ENCODE measurements around the gene PTPN6. TPM values are rescaled to one million over a fixed set of nuclear protein-coding genes. Genes with fewer than 3 reads are reported as not detected.

PTPN6 gene
- total RNA-seq, 2 experiments from 2014 or later = 37.1 to 116 TPM

DNA sequence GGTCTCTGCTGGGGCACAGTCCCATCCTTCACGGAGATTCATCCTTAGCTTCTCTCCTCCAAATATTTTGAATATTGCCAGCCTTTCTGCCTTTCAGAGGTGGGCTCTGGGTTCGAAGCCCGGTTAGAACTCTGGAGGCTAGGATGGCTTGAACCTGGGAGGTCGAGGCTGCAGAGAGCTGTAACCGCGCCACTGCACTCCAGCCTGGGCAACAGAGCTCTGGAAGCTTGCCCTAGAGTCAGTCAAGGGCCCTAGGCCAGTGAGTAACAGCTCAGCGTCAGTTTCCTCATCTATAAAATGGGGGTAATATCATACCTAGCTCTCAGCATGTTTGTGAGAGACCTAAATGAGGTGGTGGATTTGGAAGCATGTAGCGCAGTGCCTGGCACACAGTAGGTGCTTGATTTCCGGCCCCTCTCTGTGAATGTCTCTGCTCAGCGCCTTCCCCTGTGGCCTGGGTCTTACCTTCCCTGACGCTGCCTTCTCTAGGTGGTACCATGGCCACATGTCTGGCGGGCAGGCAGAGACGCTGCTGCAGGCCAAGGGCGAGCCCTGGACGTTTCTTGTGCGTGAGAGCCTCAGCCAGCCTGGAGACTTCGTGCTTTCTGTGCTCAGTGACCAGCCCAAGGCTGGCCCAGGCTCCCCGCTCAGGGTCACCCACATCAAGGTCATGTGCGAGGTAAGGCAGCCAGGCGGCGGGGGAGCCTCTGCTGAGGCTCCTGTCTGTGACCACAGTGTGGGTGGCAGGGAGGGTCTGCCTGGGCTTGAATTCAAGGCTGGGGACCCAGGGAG lies 3.4 kb downstream of the PTPN6 start:
- Histone ChIP-seq H3K36me3 (ENCODE audit: insufficient read depth, low read length) (no peaks in the 10 kb centered on the region), H3K27ac (ENCODE audit: low read depth, low read length, poor library complexity, severe bottlenecking) (peak overlapping the region; percentile 48), H3K4me3 (ENCODE audit: low read depth, low read length, poor library complexity, severe bottlenecking) (peak overlapping the region; percentile 67), H2AFZ (ENCODE audit: low read length) (no peak overlapping the region), H3K4me1 (ENCODE audit: insufficient read depth, low read length, poor library complexity, severe bottlenecking) (peaks cover 88% of the 10 kb centered on the region), H3K79me2 (ENCODE audit: insufficient read depth, low read depth, low read length) (no peaks in the 10 kb centered on the region), H3K4me2 (ENCODE audit: low read length) (peak overlapping the region; percentile 87), H3K9me3 (ENCODE audit: low read length) (no peaks in the 10 kb centered on the region), H4K20me1 (ENCODE audit: insufficient read depth, low read length) (no peaks in the 10 kb centered on the region), H3K9me2 (ENCODE audit: insufficient read depth, low read length) (no peaks in the 10 kb centered on the region)
- intact Hi-C loops (cut with micrococcal nuclease; ENCODE audit: unreplicated experiment) = no loop called here
- POLR2A ChIA-PET = interaction anchor here (0.6 to 9.3 kb wide), 4 partner anchors 9 to 40 kb away, joined by 3 to 155 read pairs (median 4); partner anchors contain the start of genes C12orf57, ENO2 and RNU7-1
- CTCF ChIA-PET (ENCODE audit: unreplicated experiment) = no interaction called here
- no TSS peak for BruUV-seq (replicated peaks)
- TF ChIP-seq EZH2phosphoT487 (IDR thresholded peaks at IDR 0.05; ENCODE audit: borderline replicate concordance, low read depth, low read length) = no peak
- TF ChIP-seq, protein P1, sequence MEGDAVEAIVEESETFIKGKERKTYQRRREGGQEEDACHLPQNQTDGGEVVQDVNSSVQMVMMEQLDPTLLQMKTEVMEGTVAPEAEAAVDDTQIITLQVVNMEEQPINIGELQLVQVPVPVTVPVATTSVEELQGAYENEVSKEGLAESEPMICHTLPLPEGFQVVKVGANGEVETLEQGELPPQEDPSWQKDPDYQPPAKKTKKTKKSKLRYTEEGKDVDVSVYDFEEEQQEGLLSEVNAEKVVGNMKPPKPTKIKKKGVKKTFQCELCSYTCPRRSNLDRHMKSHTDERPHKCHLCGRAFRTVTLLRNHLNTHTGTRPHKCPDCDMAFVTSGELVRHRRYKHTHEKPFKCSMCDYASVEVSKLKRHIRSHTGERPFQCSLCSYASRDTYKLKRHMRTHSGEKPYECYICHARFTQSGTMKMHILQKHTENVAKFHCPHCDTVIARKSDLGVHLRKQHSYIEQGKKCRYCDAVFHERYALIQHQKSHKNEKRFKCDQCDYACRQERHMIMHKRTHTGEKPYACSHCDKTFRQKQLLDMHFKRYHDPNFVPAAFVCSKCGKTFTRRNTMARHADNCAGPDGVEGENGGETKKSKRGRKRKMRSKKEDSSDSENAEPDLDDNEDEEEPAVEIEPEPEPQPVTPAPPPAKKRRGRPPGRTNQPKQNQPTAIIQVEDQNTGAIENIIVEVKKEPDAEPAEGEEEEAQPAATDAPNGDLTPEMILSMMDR (conservative IDR thresholded peaks at IDR 0.05; ENCODE audit: low read length) = no peak
- DNase-seq (ENCODE audit: low spot score) = no peak

DNA sequence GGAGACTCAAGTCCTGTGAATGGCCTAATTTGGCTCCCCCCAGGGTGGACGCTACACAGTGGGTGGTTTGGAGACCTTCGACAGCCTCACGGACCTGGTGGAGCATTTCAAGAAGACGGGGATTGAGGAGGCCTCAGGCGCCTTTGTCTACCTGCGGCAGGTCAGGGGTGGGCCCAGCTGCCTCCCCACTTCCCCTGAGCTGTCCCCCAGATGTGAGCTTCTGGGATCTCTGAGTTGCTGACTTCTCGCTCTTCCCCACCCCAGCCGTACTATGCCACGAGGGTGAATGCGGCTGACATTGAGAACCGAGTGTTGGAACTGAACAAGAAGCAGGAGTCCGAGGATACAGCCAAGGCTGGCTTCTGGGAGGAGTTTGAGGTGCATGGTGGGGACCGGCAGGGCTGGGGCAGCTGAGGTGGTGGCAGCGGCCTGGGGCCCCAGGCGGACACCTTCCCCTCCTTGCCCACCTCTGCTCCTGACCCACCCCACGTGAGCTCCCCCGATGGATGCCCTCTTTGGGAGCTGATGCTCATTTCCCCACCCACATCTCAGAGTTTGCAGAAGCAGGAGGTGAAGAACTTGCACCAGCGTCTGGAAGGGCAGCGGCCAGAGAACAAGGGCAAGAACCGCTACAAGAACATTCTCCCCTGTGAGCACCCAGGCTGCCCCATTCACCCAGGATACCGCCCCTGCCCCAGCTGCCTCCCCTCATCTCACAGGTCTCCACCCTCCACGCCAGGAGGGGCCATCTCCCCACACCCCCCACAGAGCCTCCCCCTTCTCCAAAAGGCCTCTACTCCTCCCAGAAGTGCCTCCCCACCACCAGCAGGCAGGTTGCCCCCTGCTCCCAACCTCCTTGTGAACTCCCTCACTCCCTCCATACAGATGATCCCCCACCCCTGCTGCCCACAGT lies 4.2 kb downstream of the PTPN6 start:
- CTCF ChIA-PET (ENCODE audit: unreplicated experiment) = interaction anchor here (10.6 kb wide), 1 partner anchor 10 kb away, joined by 110 read pairs; the partner anchor contains the start of genes C12orf57 and RNU7-1
- H3K9me3 ChIP-seq (ENCODE audit: low read length) = no peaks in the 10 kb centered on the region
- intact Hi-C loops (cut with micrococcal nuclease; ENCODE audit: unreplicated experiment) = no loop called here
- no peaks in the 10 kb centered on the region for H4K20me1 ChIP-seq (ENCODE audit: insufficient read depth, low read length)
- DNase-seq (ENCODE audit: low spot score) = no peak
- H2AFZ ChIP-seq (ENCODE audit: low read length) = no peak overlapping the region
- H3K36me3 ChIP-seq (ENCODE audit: insufficient read depth, low read length) = no peaks in the 10 kb centered on the region
- TF ChIP-seq EZH2phosphoT487 (IDR thresholded peaks at IDR 0.05; ENCODE audit: borderline replicate concordance, low read depth, low read length) = no peak
- TF ChIP-seq, protein P1 (conservative IDR thresholded peaks at IDR 0.05; ENCODE audit: low read length) = no peak
- H3K9me2 ChIP-seq (ENCODE audit: insufficient read depth, low read length) = no peaks in the 10 kb centered on the region
- no peak overlapping the region for H3K4me2 ChIP-seq (ENCODE audit: low read length)
- H3K79me2 ChIP-seq (ENCODE audit: insufficient read depth, low read depth, low read length) = no peaks in the 10 kb centered on the region
- no TSS peak for BruUV-seq (replicated peaks)
- no peak overlapping the region for H3K27ac ChIP-seq (ENCODE audit: low read depth, low read length, poor library complexity, severe bottlenecking)
- H3K4me1 ChIP-seq (ENCODE audit: insufficient read depth, low read length, poor library complexity, severe bottlenecking) = peaks cover 90% of the 10 kb centered on the region
- POLR2A ChIA-PET = interaction anchor here (0.6 to 9.3 kb wide), 3 partner anchors 10 to 31 kb away, joined by 3 to 155 read pairs (median 3); partner anchors contain the start of genes C12orf57 and RNU7-1
- no peak overlapping the region for H3K4me3 ChIP-seq (ENCODE audit: low read depth, low read length, poor library complexity, severe bottlenecking)
